NCI-H1694 (cell line): Measurements from ENCODE around the gene CCNB2.

ENCODE experiments used
- DNase-seq: peaks from one replicate; lab custom pipeline; 2025; lab: John Stamatoyannopoulos, UW

The CCNB2 gene

DNA sequence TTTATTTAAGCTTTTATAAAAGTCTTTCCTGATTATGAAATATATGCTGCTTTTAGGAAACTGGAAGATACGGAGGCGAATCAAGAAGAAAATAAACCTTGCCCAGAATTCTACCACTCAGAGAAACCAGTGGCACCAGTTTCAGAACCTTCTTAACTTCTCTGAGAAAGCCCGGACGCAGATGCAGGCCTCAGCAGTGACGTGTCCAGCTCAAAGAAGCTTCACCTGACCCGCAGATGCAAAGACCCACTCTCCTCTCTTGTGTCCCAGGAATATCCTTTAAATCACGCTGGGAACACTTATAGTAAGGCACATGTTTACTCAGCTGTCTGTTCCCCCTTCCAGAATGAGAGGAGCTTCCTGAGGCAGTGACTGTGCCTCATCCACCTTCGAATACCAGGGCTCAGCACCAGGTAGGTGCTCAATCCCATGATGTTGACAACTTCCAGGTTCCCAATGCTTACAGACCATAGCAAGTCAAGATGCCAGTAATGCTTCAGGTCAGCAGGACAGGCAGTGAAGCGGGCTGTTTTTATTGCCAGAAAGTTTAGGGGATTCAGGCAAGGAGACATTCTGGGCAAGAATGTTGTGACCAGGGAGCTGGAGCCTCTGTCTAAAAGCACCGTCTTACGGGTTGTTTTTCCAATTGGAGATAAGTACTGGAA is 61.8 kb downstream of the CCNB2 start:
- DNase-seq: no peak

DNA sequence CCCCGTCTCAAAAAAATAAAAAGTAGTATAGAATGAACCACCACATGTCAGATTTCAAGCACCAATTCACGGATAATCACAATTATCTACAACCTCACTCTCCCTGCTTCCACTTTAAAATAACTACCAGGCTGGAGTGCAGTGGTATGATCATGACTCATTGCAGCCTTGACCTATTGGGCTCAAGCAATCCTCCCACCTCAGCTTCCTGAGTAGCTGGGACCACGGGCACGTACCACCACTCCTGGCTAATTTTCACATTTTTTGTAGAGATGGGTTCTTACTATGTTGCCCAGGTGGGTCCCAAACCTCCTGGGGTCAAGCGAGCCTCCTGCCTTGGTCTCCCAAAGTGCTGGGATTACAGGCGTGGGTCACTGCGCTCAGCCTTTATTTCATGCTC is 63.6 kb downstream of the CCNB2 start:
- DNase-seq: no peak

DNA sequence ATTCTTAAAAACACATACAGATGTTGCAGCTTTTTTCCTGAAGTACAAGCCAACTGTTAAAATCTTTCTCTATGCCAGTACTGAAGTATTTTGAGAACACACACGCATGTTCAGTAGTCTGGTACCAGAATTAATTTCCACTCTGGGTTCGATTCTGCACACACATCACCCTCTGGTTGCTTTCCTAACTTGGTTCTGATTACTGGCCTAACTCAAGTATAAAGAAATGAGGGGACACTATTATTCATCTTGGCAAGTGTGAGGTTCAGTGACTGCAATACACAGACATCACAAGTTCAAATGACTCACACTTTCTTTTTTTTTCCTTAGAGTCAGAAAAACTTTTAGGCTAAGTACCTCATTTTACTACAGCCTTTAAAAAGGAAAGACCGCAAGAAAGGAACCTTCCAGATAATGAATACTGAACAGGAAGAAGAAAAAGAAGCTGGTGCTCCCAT is 64.3 kb downstream of the CCNB2 start:
- DNase-seq: no peak

DNA sequence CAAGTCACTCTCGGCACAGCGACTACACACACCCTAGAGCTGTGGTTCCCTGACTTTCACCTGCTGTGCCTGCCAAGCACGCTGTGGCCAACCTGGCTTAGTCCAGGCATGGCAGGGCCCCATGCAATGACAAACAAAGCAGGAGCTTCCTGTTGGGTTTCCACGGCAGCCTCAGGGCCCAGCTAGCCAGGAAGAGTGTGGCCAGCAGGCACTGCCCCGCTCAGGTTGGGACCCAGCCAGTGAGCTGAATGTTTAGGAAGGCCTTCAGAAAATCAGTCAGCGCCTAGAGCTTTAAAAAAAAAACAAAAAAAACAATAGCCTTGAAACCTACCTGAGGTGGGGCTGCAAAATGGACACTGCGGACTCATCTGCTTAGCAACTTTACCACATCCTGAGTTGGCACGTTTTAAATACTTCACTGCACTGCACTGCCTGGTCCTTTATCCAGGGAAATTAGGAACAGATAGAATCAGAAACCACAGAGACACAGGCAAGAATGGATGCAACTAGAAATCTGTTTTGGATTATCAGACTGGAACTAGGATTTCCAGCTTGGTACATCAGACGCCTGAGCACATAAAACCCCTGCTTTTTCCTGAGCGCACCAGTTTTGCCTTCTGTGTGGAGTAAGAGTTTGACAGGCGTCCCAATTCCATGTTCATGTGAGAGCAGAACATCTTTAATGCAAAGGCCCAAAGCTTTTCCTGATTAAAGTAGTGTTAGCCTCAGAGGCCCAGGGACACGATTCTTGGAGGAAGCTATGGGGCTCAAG is 65.5 kb downstream of the CCNB2 start:
- no peak for DNase-seq

DNA sequence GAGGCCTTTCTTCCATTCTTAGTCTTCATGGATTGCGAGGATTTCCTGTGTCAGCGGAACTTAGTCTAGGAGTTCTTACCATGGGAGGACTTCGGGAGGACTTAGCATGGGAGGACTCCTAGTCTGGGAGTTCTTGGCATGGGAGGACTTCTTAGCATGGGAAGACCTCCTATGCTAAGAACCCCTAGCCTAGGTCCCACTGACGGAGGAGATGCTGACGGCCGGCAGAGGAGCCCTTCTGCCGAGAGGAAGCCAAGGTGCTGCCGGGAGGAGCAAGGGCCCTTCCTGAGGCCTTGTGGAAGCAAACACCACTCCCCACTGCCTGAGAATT is 66.1 kb downstream of the CCNB2 start:
- DNase-seq: no peak

DNA sequence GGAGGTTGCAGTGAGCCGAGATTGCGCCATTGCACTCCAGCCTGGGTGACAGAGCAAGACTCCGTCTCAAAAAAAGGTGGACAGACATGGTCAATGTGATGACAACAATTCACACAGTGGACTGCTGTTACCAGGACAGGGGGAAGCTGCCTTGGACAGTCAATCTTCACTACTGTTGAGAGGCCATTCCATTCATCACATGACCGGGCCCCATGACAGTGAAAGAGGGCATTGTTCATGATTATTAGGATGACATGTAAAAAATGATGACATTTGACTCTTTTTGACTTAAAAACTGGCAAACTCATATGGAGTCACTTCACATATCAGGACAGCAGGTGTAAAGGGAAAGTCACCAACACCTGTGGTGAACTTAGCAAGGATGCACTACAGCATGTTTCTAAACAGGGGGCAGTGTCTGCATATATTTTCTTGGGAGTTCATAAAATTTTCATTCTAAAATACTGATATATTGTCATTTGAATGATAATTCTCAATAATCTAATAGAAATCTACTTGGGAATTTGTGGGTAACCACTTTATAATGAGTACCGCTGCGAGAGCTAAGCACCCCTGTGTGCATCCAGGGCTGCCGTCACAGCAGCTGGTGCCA is 67.4 kb downstream of the CCNB2 start:
- DNase-seq: no peak

DNA sequence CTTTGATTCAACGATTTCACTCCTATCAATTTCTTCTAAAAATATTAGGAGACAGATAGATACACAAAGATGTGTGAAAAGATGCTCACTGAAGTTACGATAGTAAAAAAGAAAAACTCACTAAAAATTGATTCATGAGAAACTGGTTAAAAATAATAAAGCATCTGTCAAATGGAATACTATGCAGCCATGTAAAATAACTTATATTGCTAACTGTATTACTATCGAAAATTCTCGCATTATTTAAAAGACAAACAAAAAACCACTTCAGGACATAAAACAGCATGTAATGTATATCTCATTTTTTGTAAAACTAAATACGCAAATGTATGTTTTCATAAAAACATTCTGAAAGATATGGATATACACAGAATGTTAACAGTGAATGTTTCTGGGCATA is 68.2 kb downstream of the CCNB2 start:
- DNase-seq: no peak

DNA sequence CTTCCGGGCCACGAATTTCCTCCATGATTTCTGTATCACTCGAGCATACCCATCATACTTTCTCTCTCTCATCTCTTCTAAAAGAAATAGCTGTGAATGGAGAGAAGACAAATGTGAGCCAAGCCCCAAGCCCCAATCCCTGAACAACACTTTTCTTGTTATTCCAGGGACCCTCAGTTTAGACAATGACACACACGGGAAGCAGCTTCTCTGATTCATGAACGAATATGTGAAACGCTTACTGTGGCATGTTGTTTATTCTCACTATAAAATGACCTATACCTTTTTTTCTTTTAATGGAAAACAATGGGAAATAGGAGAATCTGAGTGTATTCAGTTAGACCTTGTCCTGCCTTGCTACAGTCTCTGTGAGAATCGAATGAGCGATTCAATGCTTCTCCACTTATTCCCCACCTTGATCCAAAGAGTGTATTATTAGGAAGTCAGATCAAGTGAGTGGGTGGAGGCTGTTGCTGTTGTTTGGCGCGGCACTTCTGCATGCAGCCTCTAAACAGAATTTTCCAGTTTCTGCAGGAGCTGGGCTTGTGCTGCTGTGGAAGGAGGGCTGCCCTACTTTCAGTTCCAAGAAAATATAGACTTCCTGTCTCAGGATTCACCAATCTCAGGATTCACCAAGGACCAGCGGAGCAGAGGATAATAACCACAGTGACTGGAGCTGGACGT is 69.3 kb downstream of the CCNB2 start:
- DNase-seq: no peak
